ENCODE results near the gene ARMC9. TPM values are rescaled to one million over a fixed set of nuclear protein-coding genes. Genes with fewer than 3 reads are reported as not detected.

The ARMC9 gene
- total RNA-seq, 1 donor from 2014 or later, result 40.8 TPM

DNA sequence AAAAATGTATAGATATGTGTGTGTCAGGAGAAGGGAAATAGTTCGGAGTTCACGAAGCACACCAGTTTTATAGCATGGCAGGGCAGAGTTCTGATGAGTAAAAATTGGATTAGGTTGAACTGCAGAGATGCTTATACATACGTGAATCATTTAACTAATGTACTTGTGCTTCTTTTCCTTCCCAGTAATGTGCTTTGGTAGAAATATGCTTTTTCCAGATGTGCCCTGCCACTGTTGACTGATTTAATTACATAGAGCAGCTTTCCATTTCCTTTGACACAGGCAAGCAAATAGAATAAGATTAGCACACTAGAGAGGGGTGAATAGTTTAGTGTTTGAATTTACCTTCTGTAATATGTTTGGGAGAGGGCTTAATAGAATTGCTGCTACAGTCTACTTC is 28.9 kb upstream of the ARMC9 start:
- H3K27ac Mint-ChIP-seq, result no peak overlapping the region
- no peak overlapping the region for H3K4me3 Mint-ChIP-seq (ENCODE audit: low read depth)
- no peaks in the 10 kb centered on the region for H3K9me3 Mint-ChIP-seq (ENCODE audit: low read depth)
- no peak for DNase-seq (ENCODE audit: low spot score, unreplicated experiment)
- H3K4me1 Mint-ChIP-seq (ENCODE audit: low read depth), result no peaks in the 10 kb centered on the region
- H3K27me3 Mint-ChIP-seq, result no peaks in the 10 kb centered on the region
- peaks cover 42% of the 10 kb centered on the region for H3K36me3 Mint-ChIP-seq (ENCODE audit: insufficient read depth)
- TF ChIP-seq, protein P1, sequence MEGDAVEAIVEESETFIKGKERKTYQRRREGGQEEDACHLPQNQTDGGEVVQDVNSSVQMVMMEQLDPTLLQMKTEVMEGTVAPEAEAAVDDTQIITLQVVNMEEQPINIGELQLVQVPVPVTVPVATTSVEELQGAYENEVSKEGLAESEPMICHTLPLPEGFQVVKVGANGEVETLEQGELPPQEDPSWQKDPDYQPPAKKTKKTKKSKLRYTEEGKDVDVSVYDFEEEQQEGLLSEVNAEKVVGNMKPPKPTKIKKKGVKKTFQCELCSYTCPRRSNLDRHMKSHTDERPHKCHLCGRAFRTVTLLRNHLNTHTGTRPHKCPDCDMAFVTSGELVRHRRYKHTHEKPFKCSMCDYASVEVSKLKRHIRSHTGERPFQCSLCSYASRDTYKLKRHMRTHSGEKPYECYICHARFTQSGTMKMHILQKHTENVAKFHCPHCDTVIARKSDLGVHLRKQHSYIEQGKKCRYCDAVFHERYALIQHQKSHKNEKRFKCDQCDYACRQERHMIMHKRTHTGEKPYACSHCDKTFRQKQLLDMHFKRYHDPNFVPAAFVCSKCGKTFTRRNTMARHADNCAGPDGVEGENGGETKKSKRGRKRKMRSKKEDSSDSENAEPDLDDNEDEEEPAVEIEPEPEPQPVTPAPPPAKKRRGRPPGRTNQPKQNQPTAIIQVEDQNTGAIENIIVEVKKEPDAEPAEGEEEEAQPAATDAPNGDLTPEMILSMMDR (IDR thresholded peaks at IDR 0.05; ENCODE audit: unreplicated experiment), result no peak

DNA sequence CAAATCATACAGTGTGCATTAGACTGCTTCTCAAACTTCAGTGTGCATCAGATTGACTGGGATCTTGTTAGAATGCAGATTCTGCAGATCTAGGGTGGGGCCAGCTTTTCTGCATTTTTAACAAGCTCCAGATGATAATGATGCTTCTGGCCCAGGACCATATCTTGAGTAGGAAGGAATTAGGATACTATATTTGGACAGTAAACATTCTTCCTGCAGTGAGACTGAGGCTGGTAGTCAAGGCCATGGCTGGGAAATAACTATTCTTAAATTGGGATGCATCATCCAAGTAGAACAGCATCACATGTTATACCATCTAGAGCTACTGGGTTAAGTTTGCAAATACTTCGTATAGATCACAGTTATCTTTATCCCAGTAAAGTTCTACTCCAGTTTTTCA is 28.4 kb upstream of the ARMC9 start:
- H3K27me3 Mint-ChIP-seq, result no peaks in the 10 kb centered on the region
- H3K36me3 Mint-ChIP-seq (ENCODE audit: insufficient read depth), result peaks cover 41% of the 10 kb centered on the region
- no peak overlapping the region for H3K27ac Mint-ChIP-seq
- TF ChIP-seq, protein P1 (IDR thresholded peaks at IDR 0.05; ENCODE audit: unreplicated experiment), result no peak
- H3K9me3 Mint-ChIP-seq (ENCODE audit: low read depth), result no peaks in the 10 kb centered on the region
- no peaks in the 10 kb centered on the region for H3K4me1 Mint-ChIP-seq (ENCODE audit: low read depth)
- DNase-seq (ENCODE audit: low spot score, unreplicated experiment), result no peak
- H3K4me3 Mint-ChIP-seq (ENCODE audit: low read depth), result no peak overlapping the region

DNA sequence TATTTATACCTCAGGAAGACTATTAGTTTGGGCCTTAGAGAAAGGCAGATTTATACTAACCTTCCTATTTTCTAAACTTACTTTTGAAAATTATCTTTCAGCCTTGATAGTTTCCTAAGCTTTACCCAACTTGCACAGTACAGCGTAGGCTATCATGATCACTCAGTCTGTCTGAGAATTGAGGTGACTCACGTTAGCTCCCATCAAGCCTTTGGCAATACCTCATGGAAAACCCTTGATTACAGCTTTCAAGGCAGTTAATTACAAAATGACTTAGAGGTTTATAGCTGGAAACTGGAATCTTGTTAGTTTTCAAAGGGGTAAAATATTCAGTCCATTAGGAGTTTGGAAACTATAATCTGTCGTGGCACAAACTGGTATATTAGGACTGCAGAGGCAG is 26.4 kb upstream of the ARMC9 start:
- DNase-seq (ENCODE audit: low spot score, unreplicated experiment), result no peak
- no peaks in the 10 kb centered on the region for H3K4me1 Mint-ChIP-seq (ENCODE audit: low read depth)
- no peaks in the 10 kb centered on the region for H3K9me3 Mint-ChIP-seq (ENCODE audit: low read depth)
- H3K27me3 Mint-ChIP-seq, result no peaks in the 10 kb centered on the region
- TF ChIP-seq, protein P1 (IDR thresholded peaks at IDR 0.05; ENCODE audit: unreplicated experiment), result no peak
- H3K27ac Mint-ChIP-seq, result no peak overlapping the region
- peaks cover 37% of the 10 kb centered on the region for H3K36me3 Mint-ChIP-seq (ENCODE audit: insufficient read depth)
- no peak overlapping the region for H3K4me3 Mint-ChIP-seq (ENCODE audit: low read depth)

DNA sequence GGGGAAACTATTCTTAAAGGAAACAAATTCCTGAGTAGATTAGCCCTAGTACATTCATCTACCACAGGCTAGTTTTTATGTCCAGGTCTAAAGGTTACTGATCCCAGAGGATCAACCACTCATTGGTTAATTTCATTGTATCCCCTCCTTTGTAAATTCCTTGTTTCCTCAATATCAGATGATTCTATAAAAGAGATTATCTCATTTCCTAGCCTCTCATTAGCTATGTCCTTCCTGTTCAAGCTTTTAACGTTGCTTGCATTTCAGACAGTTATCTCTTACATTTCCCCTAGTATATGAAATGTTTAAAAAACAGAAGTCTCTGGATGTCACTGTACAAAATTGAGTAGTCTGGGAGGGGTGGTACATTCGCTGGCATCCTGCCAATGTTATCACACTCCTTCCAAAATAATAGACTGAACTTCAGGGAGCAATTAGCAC is 24.2 kb upstream of the ARMC9 start:
- TF ChIP-seq, protein P1 (IDR thresholded peaks at IDR 0.05; ENCODE audit: unreplicated experiment), result no peak
- H3K27me3 Mint-ChIP-seq, result no peaks in the 10 kb centered on the region
- H3K4me1 Mint-ChIP-seq (ENCODE audit: low read depth), result no peaks in the 10 kb centered on the region
- H3K4me3 Mint-ChIP-seq (ENCODE audit: low read depth), result no peak overlapping the region
- H3K27ac Mint-ChIP-seq, result no peak overlapping the region
- DNase-seq (ENCODE audit: low spot score, unreplicated experiment), result no peak
- peaks cover 26% of the 10 kb centered on the region for H3K36me3 Mint-ChIP-seq (ENCODE audit: insufficient read depth)
- H3K9me3 Mint-ChIP-seq (ENCODE audit: low read depth), result no peaks in the 10 kb centered on the region

DNA sequence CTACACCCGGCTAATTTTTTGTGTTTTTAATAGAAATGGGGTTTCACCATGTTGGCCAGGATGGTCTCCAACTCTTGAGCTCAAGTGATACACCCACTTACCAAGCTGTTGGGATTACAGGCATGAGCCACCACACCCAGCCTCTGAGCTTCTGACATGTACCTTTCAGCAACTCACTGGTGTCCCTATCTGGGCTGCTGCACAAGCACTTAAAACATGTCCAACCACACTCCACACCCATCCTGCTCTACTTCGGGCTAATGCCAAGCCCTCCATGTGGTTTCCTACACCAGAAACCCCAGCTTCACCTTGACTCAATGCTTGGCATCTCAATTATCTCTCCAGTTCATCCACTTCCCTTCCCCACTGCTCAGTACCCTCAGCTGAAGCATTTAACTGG is 22.4 kb upstream of the ARMC9 start:
- DNase-seq (ENCODE audit: low spot score, unreplicated experiment), result no peak
- Mint-ChIP-seq H3K36me3 (ENCODE audit: insufficient read depth) (peaks cover 19% of the 10 kb centered on the region), H3K27ac (no peak overlapping the region), H3K9me3 (ENCODE audit: low read depth) (no peaks in the 10 kb centered on the region), H3K4me1 (ENCODE audit: low read depth) (no peaks in the 10 kb centered on the region), H3K4me3 (ENCODE audit: low read depth) (no peak overlapping the region), H3K27me3 (no peaks in the 10 kb centered on the region)
- TF ChIP-seq, protein P1 (IDR thresholded peaks at IDR 0.05; ENCODE audit: unreplicated experiment), result no peak
